Right renal cortex interstitium (tissue), 3 donors: Measurements from ENCODE around the gene CHFR. TPM values are rescaled to one million over a fixed set of nuclear protein-coding genes. Genes with fewer than 3 reads are reported as not detected.
"Not testable (repeated sequence)": the region's sequence is repeated elsewhere in the genome, so short reads cannot be mapped to it uniquely, and the experiment has no call there.

Source experiments
- DNase-seq, 3 donors: peaks; one replicate each; pipeline ENCODE4 v3.0.0-alpha.2; 2013; ENCODE audit warnings: low read depth in 3 of 3, low spot score in 2 of 3
- polyA plus RNA-seq, 3 donors: library from polyadenylated mRNA; unstranded; fragments of 120-200 nt; gene quantifications; one replicate each; pipeline ENCODE4 v1.2.1, GENCODE V29; 2013; ENCODE audit not compliant: insufficient read length in 3 of 3

The CHFR gene
- polyA plus RNA-seq, 3 donors, result 18.5 to 20.5 (median 18.6) TPM

DNA sequence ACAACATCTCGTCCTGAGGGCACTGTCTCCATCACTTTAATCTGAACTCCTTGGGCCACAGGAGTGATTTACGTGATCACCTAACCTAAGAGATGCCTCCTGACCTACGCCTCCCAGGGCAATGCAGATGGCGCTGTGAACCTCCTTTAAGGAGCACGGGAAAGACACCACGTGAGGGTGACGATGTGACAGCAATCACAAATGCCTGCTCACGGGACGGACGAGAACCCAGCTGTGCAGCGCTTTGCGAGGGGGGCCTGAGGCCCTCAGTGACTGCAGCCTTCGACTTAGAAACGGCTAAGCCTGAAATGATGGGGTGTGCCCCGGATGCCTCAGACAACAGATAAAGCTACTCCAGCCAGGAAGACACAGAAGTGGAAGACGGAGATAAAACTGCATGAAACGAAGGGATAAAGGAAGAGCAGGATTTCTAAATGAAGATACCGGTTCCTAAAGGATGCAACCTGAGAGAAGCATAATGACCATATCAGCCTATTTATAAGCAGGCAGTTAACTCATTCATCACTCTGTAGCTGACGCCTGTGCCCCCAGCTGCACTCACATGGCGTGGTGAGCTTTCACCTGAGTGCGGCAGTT lies 44.9 kb downstream of the CHFR start:
- DNase-seq, result no peak

DNA sequence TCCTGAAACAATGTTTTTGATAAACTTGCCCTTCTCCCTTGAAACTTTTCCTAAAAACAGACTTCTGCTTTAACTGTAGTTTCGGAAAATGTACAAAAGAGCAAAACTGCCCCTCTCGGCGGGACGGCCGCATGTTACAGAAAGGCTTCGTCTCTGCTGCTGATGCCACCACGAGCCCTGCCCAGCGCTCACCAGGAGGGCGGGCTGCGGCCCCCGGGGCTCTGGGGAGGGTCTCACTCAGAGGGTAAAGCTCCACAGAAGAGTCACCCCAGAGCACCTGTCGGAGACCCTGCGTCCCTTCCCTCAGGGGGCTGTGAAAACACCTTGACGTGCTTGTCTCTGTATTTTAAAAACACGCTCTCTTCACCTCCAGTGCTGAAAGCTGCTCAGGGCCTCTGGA lies 46.3 kb downstream of the CHFR start:
- no peak for DNase-seq

DNA sequence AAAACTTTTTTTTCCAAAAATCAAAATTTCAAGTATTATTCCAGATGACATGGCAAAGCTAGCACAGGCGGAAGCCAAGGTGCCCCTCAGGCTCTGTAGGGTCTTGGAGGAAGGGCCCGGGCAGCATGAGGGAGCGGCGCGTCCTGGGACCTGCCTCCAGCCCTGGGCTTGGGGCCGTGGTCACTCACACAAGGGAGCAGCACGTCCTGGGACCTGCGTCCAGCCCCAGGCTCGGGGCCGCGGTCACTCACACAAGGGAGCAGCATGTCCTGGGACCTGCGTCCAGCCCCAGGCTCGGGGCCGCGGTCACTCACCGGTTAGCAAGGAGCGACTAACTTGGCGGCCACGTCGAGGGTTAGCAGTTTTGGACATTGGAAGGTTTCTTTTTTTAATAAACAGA lies 46.9 kb downstream of the CHFR start:
- no peak for DNase-seq

DNA sequence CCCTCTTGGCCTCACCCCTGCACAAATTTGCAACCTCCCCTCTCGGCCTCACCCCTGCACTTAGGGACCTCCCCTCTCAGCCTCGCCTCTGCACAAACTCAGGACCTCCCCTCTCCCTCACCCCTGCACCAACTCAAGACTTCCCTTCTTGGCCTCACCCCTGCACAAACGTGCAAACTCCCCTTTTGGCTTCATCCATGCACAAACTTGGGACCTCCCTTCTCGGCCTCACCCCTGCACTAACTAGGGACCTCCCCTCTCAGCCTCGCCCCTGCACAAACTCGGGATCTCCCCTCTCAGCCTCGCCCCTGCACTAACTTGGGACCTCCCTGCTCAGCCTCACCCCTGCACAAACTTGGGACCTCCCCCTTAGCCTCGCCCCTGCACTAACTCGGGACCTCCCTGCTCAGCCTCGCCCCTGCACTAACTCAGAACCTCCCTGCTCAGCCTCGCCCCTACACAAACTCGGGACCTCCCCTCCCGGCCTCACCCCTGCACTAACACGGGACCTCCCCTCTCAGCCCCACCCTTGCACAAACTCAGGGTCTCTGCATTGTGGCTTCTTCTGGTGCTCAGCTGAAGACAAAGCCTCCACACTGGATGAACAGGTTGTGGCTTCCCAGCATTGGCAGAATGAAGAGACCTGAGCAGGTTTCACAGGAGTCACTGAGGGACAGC lies 47.7 kb downstream of the CHFR start:
- DNase-seq, result no peak

DNA sequence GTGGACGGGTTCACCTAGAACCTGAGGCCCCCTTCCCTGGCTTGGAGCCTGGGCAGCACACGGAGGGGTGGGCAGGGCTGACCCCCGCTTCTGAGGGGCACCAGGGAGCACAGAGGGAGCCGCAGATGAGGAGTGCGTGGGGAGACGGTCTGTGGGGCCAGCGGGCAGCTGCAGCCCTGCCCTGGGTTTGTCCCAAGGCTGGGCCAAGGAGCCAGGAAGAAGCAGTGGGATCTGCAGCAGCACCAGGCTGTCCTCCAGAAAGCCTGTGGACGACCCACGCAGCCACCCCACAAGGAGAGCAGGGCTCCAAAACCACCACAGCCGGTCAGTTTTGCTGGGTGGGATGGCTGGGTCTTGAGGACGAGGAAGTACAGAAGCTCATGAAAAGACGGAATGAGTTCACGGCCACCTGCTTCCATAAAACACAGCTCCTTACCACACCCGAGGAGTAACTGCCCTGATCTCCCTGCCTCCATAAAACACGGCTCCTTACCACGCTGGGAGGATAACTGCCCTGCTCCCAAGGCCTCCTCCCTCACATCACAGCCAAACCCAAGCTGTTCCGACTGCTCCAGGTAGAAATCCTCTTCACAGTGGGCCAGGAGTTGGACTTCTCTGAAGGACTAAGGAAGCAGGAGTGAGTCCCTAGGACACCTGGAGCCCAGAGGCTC lies 48.9 kb downstream of the CHFR start:
- no peak for DNase-seq

DNA sequence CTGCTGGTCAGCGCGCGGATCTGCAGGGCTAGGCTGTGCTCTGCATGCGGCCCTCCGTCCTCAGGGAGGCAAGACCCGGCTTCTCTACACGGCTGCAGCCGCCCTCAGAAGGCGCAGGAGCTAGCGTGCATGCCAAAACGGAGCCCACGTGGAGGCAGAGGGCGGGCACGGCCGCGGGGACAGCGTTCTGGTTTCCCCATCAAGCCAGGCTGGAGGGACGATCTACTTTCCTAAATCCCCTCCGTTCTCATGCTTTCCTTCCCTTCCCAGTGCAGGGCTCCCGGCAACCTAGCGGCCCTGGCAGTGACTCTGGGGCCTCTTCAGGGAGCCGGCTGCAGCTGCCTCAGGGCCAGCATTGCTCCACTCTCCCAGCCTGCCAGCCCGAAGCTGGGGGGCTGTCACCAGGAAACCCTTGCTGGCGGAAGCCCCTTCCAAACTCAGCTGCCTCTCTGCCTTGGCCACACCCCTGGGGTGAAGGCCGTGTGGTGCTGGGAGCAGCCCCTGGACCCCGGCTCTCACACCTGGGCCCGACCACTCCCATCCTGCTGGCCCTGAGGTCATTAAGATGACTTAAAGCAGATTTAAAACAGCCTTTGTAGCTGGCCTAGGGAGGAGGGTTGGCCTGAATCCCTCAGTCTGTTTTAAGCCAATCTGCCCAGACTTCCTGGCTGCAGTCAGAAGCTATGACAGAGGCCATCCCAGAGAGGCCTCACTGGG lies 49.6 kb downstream of the CHFR start:
- no peak for DNase-seq

DNA sequence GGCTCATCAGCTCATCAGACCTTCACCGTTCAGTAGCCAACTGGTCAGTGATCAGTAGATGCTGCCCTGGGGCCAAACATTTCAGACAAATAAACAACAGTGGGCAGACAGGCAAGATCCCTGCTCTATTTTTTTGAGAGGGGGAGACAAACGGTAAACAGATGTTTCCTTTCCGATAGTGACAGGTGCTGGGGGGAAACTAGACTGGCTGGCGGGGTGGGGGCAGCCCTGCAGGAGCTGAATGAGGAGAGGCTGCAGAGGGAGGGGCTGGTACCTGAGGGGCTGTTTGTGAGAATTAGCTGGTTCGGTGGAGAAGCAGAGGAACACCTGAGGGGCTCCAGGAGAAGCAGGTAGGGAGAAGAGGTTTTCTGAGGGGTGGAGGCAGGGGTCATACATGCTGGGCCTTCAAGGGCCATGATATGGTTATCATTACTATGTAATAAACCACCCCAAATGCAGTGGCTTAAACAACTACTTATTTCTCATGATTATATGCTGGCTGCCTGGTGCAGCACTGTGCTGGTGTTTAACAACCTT lies 50.5 kb downstream of the CHFR start:
- DNase-seq, result no peak

DNA sequence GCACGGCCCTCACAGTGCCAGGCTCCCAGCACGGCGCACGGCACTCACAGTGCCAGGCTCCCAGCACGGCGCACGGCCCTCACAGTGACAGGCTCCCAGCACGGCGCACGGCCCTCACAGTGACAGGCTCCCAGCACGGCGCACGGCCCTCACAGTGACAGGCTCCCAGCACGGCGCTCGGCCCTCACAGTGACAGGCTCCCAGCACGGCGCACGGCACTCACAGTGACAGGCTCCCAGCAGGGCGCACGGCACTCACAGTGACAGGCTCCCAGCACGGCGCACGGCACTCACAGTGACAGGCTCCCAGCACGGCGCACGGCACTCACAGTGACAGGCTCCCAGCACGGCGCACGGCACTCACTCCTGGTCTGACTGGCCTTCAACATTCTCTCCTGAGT lies 51.2 kb downstream of the CHFR start:
- DNase-seq, result not testable (repeated sequence)

DNA sequence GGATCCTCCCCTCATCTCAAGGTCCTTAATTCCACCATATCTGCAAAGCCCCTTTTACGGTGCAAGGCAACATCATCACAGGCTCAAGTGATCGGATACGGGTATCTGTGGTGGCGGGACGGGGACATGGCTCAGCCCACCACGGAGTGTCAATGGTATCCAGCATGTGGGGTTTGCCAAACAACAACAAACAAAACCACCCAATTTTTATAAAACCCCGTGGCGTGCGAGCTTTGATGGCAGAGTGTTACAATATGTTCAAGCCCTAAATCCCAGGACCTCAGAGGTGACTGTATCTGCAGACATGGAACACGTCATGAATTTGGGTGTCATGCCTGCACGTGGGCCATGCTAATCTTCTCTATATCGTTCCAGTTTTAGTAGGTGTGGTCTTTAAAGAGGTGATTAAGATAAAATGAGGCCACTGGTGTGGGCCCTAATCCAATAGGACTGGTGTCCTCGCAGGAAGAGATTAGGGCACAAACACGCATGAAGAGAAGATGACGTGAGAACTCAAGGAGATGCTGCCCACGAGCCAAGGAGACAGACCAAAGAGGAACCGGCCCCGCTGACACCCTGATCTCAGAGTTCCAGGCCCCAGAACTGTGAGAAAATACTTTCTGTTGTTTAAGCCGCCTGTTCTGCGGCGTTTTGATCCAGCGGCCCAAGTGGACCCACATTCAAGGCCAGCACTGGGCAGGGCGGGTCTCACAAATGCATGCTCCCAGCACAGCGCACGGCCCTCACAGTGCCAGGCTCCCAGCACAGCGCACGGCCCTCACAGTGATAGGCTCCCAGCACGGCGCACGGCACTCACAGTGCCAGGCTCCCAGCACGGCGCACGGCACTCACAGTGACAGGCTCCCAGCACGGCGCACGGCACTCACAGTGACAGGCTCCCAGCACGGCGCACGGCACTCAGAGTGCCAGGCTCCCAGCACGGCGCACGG lies 52.1 kb downstream of the CHFR start:
- no peak for DNase-seq

DNA sequence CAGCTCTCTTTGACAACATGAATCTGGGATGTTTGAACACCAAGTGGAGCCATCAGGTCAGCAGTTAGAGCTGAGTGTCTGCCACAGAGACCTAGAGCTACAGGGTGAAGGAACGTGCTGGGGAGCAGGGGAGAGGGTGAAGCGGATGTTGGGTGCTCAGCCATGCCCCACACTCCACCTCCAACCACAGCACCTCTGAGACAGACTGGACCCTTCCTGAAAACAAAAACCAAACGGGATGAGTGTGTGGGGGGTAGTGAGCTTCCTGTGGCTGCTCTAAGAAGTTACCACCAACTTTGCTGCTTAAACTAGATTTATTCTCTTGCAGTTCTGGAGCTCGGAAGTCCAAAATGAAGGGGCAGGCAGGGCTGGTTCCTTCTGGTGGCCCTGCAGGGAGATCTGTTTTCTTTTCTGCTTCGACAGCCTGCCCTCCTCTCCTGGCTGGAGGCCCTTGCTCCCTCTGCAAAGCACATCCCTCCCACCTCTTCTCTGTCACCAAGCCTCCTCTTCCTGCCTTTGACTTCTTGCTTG lies 53.2 kb downstream of the CHFR start:
- no peak for DNase-seq

DNA sequence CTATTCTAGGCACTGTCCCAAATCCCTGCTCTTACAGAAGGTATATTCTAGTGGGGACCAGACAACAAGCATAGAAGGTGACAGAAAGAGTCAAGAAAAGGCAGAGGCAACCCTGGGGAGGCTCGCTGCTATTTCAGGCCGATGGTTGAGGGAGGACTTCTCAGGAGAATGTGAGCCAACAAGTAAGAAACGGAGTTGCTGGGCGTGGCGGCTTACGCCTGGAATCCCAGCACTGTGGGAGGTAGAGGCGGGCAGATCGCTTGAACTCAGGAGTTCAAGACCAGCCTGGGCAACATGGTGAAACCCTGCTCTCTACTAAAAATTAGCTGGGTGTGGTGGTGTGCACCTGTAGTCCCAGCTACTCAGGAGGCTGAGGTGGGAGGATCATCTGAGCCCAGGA lies 54.1 kb downstream of the CHFR start:
- DNase-seq, result no peak

DNA sequence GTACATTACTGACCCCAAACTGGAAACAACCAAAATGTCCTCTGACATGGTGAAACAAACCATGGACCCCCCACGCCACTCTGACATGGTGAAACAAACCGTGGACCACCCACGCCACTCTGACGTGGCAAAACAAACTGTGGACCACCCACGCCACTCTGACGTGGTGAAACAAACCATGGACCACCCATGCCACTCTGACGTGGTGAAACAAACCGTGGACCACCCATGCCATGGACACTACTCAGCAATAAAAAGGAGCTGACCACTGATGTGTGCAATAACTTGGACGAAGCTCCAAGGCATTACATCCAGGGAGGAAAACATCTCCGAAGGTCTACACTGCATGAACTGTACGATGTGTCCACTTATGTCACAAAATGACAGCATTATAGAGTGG lies 55.6 kb downstream of the CHFR start:
- DNase-seq, result no peak

DNA sequence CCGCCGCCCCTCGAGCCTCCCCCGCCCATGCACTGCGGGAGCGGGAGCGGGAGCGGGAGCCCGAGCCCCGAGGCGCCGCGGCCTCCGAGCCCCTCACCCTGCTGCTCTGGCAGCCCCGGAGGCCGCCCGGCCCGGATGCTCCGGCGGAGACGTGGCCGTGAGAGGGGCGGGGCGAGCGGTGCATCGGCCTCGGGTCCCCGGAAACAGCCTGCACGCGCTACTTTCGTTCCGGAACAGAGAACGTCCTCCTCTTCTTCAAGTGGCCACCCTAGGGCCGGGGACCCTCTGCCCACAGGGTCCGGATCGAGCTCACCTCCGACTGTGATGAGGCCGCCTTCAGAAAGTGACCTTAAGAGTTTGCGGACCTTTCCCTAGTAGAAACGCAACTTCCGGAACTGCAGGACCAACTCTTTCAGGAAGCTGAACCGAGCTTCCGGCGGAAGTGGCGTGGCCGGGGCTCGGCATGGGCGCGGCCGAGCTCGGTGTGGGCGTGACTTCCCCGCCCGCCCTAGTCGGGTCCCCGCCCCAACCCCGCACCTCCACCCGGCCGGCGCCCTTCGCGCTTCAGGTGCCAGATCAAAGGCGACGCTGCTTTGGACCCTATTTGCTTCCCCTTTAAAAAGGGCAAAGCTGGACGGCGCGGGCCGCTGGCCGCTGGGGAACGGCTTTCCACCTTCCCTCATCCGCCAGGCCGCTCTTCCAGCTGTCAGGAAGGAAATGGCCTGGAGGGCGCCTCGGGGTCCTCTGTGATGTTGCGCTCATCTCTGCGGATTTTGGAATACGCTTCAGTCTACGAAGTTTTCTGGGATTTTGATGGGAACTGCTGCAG lies 58.5 kb downstream of the CHFR start, which contains the start of gene GOLGA3:
Gene GOLGA3, minus strand, starts transcription at position 164 of the 829 bp plus-strand sequence. CDS start 6,741 bp downstream, outside the sequence.
- DNase-seq, result peak; percentile 86 to 91 (median 88)

DNA sequence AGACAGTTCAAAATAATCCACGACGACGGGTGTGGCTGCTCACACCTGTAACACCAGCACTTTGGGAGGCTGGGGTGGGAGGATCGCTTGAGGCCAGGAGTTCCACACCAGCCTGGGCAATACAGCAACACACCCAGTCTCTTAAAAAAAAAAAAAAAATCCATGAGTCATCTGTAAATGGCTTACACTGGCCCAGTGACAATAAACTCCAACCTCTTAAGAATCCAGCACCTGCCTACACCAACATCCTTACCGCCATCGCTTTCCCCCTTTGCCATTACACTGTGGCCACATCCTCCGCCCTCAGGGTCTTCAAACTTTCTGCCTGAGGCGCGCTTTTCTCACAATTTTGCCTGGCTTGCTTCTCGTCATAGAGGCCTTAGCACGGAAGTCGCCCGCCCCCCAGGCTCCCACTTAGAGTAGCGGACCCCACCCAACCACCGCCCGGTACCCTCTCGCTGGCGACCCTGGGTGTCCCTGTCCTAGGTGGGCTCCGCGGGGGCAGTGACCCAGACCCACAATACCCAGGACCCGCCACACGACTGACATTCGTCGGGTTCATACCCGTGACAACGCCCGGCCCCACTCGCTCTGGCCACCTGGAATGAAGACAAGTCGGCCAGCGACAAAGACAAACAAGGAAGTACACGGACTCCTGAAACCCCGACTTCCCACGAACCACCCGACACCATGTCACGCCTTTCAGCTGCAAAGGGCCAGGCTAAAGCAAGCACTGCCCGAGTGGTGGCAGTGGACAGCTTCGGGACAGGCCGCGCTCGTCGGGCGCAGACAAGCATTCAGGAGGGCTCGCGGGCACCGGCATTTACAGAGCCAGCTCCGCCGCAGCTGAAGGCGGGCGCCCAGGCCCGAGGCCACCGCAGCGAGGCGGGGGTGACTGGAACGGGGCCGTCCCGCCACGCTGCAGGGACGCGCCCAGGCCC lies 59.4 kb downstream of the CHFR start:
- DNase-seq, result no peak

DNA sequence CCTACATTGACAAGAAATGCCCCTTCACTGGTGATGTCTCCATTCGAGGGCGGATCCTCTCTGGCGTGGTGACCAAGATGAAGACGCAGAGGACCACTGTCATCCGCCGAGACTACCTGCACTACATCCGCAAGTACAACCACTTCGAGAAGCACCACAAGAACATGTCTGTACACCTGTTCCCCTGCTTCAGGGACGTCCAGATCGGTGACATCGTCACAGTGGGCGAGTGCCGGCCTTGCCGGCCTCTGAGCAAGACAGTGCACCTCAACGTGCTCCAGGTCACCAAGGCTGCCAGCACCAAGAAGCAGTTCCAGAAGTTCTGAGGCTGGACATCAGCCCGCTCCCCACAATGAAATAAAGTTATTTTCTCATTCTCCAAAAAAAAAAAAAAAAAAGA lies 61.5 kb downstream of the CHFR start:
- no peak for DNase-seq

DNA sequence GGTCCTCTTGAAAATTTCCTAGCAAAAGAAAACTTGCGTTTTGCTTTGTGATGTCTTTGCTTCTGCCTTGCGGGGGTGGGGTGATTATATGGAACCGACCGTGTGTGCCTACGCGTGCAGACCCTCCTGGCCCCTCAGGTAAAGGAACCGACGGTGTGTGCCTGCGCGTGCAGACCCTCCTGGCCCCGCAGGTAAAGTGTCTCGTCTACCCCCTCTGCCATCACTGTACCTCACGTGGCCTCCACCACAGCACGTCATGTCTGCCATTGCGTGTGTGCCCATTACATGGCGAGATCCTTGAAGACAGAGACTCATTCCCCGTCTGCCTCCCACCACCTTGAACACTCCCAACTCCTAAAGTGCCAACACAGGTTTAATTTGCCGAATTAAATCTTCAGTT lies 62.3 kb downstream of the CHFR start:
- no peak for DNase-seq

DNA sequence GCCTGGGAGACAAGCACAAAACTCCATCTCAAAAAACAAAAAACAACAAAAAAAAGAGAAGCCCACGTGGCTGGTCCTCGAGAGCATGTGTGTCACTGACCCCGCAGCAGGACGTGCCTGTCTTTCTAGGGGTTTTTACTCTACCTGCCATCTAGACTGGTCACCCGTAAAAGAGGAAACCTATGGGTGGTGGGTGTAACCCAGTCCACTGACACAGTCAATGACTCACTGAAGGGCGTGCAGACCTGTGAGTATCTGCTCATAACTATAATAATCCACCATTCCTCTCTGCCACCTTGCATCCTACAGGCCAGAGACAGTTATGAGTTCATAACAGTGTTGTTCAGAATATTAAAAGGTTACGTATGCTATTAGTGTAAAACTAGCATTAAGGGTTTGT lies 63.4 kb downstream of the CHFR start:
- DNase-seq, result no peak

DNA sequence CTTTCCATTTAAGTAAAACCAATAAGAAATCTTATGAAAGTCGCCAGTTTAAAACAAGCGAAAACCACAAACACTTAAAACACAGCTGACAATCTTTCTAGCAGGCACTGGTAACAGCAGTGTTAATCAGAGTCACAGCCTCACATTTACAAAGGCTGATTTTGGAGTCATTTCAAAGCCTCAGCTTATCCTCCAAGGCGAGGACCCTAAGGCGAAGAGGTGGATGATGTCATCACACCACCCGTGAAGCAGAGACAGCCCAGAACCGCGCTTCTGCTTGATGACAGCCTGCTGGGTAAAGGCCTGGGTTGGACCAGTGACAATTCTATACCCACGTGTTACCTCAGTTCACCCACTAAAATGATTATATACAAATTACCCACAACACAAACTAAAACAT lies 68.8 kb downstream of the CHFR start:
- DNase-seq, result no peak
